Nephron progenitor cell (in vitro differentiated cells): ENCODE measurements around the gene WWOX.

Experiments used
- DNase-seq: peaks from one replicate; pipeline ENCODE4 v3.0.0; 2021
- H3K27ac Mint-ChIP-seq: 2 replicates; pipeline ENCODE4 v1.8.0; 2021; ENCODE audit warnings: mild to moderate bottlenecking, moderate library complexity, mixed read lengths
- H3K27me3 Mint-ChIP-seq: 2 replicates; pipeline ENCODE4 v1.8.0; 2021; ENCODE audit warnings: mild to moderate bottlenecking, low read depth, mixed read lengths; ENCODE audit not compliant: poor library complexity
- H3K36me3 Mint-ChIP-seq: 2 replicates; pipeline ENCODE4 v1.8.0; 2021; ENCODE audit warnings: low read depth, mixed read lengths
- H3K4me1 Mint-ChIP-seq: 2 replicates; pipeline ENCODE4 v1.8.0; 2021; ENCODE audit warnings: mixed read lengths
- H3K4me3 Mint-ChIP-seq: 2 replicates; pipeline ENCODE4 v1.8.0; 2021; ENCODE audit warnings: mild to moderate bottlenecking, moderate library complexity, mixed read lengths
- H3K9me3 Mint-ChIP-seq: 2 replicates; pipeline ENCODE4 v1.8.0; 2021; ENCODE audit warnings: mild to moderate bottlenecking, moderate library complexity, mixed read lengths
- CTCF ChIP-seq: fragments of 200-600 bp; sonication (generic); IDR thresholded peaks from 2 replicates; pipeline ENCODE4 v1.5.0; 2021; ENCODE audit warnings: antibody characterized with exemption

The WWOX gene

GRCh38 chr16:78237841-78238240 lies 138.4 kb downstream of the WWOX start:
- DNase-seq, result no peak
- H3K27ac Mint-ChIP-seq, result peak overlapping the region; percentile 94
- H3K4me1 Mint-ChIP-seq, result peaks cover 63% of the 10 kb centered on the region
- H3K4me3 Mint-ChIP-seq, result no peak overlapping the region
- H3K36me3 Mint-ChIP-seq, result peaks cover 10% of the 10 kb centered on the region
- H3K27me3 Mint-ChIP-seq, result peaks cover 7% of the 10 kb centered on the region
- H3K9me3 Mint-ChIP-seq, result no peaks in the 10 kb centered on the region
- no peak for TF ChIP-seq CTCF

- H3K27ac Mint-ChIP-seq, result no peak overlapping the region
These were observed 141.2 kb downstream of the WWOX start for GRCh38 chr16:78240459-78241222.

GRCh38 chr16:78242239-78242630 lies 142.8 kb downstream of the WWOX start:
- no peaks in the 10 kb centered on the region for H3K9me3 Mint-ChIP-seq
- no peak for TF ChIP-seq CTCF
- peaks cover 15% of the 10 kb centered on the region for H3K36me3 Mint-ChIP-seq
- peaks cover 83% of the 10 kb centered on the region for H3K4me1 Mint-ChIP-seq
- H3K27ac Mint-ChIP-seq, result peak overlapping the region; percentile 4
- peaks cover 7% of the 10 kb centered on the region for H3K27me3 Mint-ChIP-seq
- DNase-seq, result no peak
- H3K4me3 Mint-ChIP-seq, result no peak overlapping the region

More at GRCh38 chr16:78240459-78241222, 141.2 kb downstream of the WWOX start:
- no peak for TF ChIP-seq CTCF
- Mint-ChIP-seq H3K4me1 (peaks cover 72% of the 10 kb centered on the region), H3K36me3 (peaks cover 15% of the 10 kb centered on the region), H3K9me3 (no peaks in the 10 kb centered on the region), H3K27me3 (peaks cover 9% of the 10 kb centered on the region), H3K4me3 (no peak overlapping the region)
- no peak for DNase-seq

GRCh38 chr16:78244131-78244895 lies 144.9 kb downstream of the WWOX start:
- Mint-ChIP-seq H3K4me3 (no peak overlapping the region), H3K4me1 (peaks cover 81% of the 10 kb centered on the region), H3K27me3 (peaks cover 6% of the 10 kb centered on the region), H3K9me3 (peaks cover 6% of the 10 kb centered on the region), H3K36me3 (peaks cover 23% of the 10 kb centered on the region), H3K27ac (peak overlapping the region; percentile 56)
- no peak for DNase-seq
- no peak for TF ChIP-seq CTCF

GRCh38 chr16:78246559-78246958 lies 147.1 kb downstream of the WWOX start:
- peaks cover 82% of the 10 kb centered on the region for H3K4me1 Mint-ChIP-seq
- DNase-seq, result no peak
- TF ChIP-seq CTCF, result no peak
- no peak overlapping the region for H3K27ac Mint-ChIP-seq
- H3K36me3 Mint-ChIP-seq, result peaks cover 17% of the 10 kb centered on the region
- H3K9me3 Mint-ChIP-seq, result peaks cover 6% of the 10 kb centered on the region
- H3K4me3 Mint-ChIP-seq, result no peak overlapping the region
- H3K27me3 Mint-ChIP-seq, result peaks cover 6% of the 10 kb centered on the region
